Fibroblast of pulmonary artery (primary cell): ENCODE measurements around the gene PACSIN1.

Experiments
- DNase-seq: peaks from one replicate; pipeline ENCODE4 v3.0.0-alpha.2; 2010; ENCODE audit warnings: low read depth
- H3K4me3 ChIP-seq: replicated peaks from 2 replicates; pipeline ENCODE4 v1.5.1; 2011; ENCODE audit warnings: low read depth, mild to moderate bottlenecking, control low read depth, low read length, moderate library complexity
- CTCF ChIP-seq: IDR thresholded peaks from 2 replicates; pipeline ENCODE4 v1.5.1; 2011; ENCODE audit warnings: mild to moderate bottlenecking, control low read depth, low read length, inconsistent platforms; ENCODE audit errors: missing control alignments

PACSIN1 gene

GRCh38 chr6:34561227-34561530, 95.3 kb downstream of the PACSIN1 start:
- no peak overlapping the region for H3K4me3 ChIP-seq
- DNase-seq = no peak
- TF ChIP-seq CTCF = no peak

GRCh38 chr6:34562350-34562749, 96.5 kb downstream of the PACSIN1 start:
- no peak for DNase-seq
- no peak for TF ChIP-seq CTCF
- H3K4me3 ChIP-seq = no peak overlapping the region

GRCh38 chr6:34562861-34563512, 97.1 kb downstream of the PACSIN1 start:
- no peak for TF ChIP-seq CTCF

GRCh38 chr6:34563513-34563870, 97.6 kb downstream of the PACSIN1 start:
- TF ChIP-seq CTCF = no peak
- no peak for DNase-seq
- no peak overlapping the region for H3K4me3 ChIP-seq

More at GRCh38 chr6:34562861-34563512, 97.1 kb downstream of the PACSIN1 start:
- no peak for DNase-seq
- H3K4me3 ChIP-seq = no peak overlapping the region

GRCh38 chr6:34564181-34564580, 98.3 kb downstream of the PACSIN1 start:
- TF ChIP-seq CTCF = no peak
- no peak for DNase-seq
- no peak overlapping the region for H3K4me3 ChIP-seq

- no peak overlapping the region for H3K4me3 ChIP-seq
- no peak for TF ChIP-seq CTCF
- DNase-seq = no peak
These were observed 99.9 kb downstream of the PACSIN1 start for GRCh38 chr6:34565722-34566137.

- no peak for TF ChIP-seq CTCF
- DNase-seq = no peak
- H3K4me3 ChIP-seq = no peak overlapping the region
These were observed 101.1 kb downstream of the PACSIN1 start for GRCh38 chr6:34566830-34567546.
